GM23248 (cell line): Measurements from ENCODE around the gene IL10RB.

Experiments used
- EZH2 ChIP-seq: fragments of 200-600 bp; sonication (generic); IDR thresholded peaks from 2 replicates; pipeline ENCODE4 v1.6.1; 2018; ENCODE audit warnings: antibody characterized with exemption, mild to moderate bottlenecking; ENCODE audit not compliant: insufficient read depth, poor library complexity, severe bottlenecking
- EZH2phosphoT487 ChIP-seq: fragments of 200-600 bp; sonication (generic); IDR thresholded peaks from 2 replicates; pipeline ENCODE4 v1.6.1; 2018; ENCODE audit warnings: antibody characterized with exemption, moderate library complexity, mild to moderate bottlenecking, low read depth; ENCODE audit not compliant: insufficient read depth

DNA sequence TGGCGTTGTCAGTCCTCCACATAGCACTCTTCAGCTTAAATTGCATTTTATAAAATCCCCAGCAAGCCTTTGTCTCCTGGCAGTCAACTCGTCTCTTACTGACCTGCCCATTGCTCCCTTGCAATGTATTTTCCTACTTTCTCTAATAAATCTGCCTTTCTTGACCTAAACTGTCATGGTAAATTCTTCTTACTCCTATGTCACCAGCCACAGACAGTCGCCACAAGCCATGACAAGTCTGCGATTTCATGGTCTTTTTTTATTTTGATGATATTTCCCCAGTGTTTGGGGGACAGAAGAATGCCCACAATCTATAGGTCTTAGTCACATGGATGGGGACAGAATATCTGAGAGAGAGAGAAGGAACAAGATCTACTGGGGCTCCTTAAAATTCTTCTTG is 28.0 kb upstream of the IL10RB start:
- TF ChIP-seq EZH2phosphoT487 (no peak), EZH2 (no peak)
